Suppressor macrophage treated with lipopolysaccharide for 4 hours (primary cell): ENCODE data around the gene NUAK1.

Experiments
- DNase-seq: peaks from one replicate; pipeline ENCODE4 v3.0.0-alpha.2; 2020

NUAK1 gene

GRCh38 chr12:106108185-106108835 is 30.4 kb downstream of the NUAK1 start:
- DNase-seq: no peak

- DNase-seq: no peak
These were observed 31.2 kb downstream of the NUAK1 start for GRCh38 chr12:106107566-106107965.

- no peak for DNase-seq
These were observed 31.9 kb downstream of the NUAK1 start for GRCh38 chr12:106106892-106107291.

- DNase-seq: no peak
These were observed 32.6 kb downstream of the NUAK1 start for GRCh38 chr12:106106061-106106566.

GRCh38 chr12:106101803-106102202 is 37.0 kb downstream of the NUAK1 start:
- DNase-seq: no peak

- no peak for DNase-seq
These were observed 40.0 kb downstream of the NUAK1 start for GRCh38 chr12:106098691-106099200.

- DNase-seq: no peak
These were observed 41.7 kb downstream of the NUAK1 start for GRCh38 chr12:106097011-106097410.

GRCh38 chr12:106096376-106096775 is 42.4 kb downstream of the NUAK1 start:
- DNase-seq: no peak

GRCh38 chr12:106094304-106094703 is 44.5 kb downstream of the NUAK1 start:
- no peak for DNase-seq

- no peak for DNase-seq
These were observed 45.5 kb downstream of the NUAK1 start for GRCh38 chr12:106093246-106093645.

- DNase-seq: no peak
These were observed 47.3 kb downstream of the NUAK1 start for GRCh38 chr12:106091446-106091820.

GRCh38 chr12:106090591-106091445 is 47.9 kb downstream of the NUAK1 start:
- no peak for DNase-seq

GRCh38 chr12:106089935-106090334 is 48.8 kb downstream of the NUAK1 start:
- DNase-seq: no peak

GRCh38 chr12:106088811-106089485 is 49.8 kb downstream of the NUAK1 start:
- DNase-seq: no peak

- DNase-seq: no peak
These were observed 50.4 kb downstream of the NUAK1 start for GRCh38 chr12:106088246-106088808.

GRCh38 chr12:106086696-106087095 is 52.1 kb downstream of the NUAK1 start:
- no peak for DNase-seq

GRCh38 chr12:106085213-106085612 is 53.5 kb downstream of the NUAK1 start:
- DNase-seq: no peak

- no peak for DNase-seq
These were observed 54.0 kb downstream of the NUAK1 start for GRCh38 chr12:106084759-106085158.

- no peak for DNase-seq
These were observed 54.6 kb downstream of the NUAK1 start for GRCh38 chr12:106084014-106084671.

- DNase-seq: no peak
These were observed 56.3 kb downstream of the NUAK1 start for GRCh38 chr12:106082216-106083175.

GRCh38 chr12:106081606-106082005 is 57.1 kb downstream of the NUAK1 start:
- DNase-seq: no peak
